AG08395 (cell line): Measurements from ENCODE around the gene SPTSSB.

Source experiments
- DNase-seq: peaks from one replicate; pipeline ENCODE4 v3.0.0; 2012; ENCODE audit warnings: mixed read lengths, low spot score

SPTSSB gene

GRCh38 chr3:161339517-161340500, 31.5 kb downstream of the SPTSSB start:
- no peak for DNase-seq

- no peak for DNase-seq
Observed at GRCh38 chr3:161337311-161337710, 34.0 kb downstream of the SPTSSB start.

GRCh38 chr3:161336661-161337060, 34.7 kb downstream of the SPTSSB start:
- no peak for DNase-seq

GRCh38 chr3:161333696-161334095, 37.6 kb downstream of the SPTSSB start:
- no peak for DNase-seq

GRCh38 chr3:161332792-161333191, 38.5 kb downstream of the SPTSSB start:
- no peak for DNase-seq

- no peak for DNase-seq
Observed at GRCh38 chr3:161325059-161325458, 46.3 kb downstream of the SPTSSB start.

GRCh38 chr3:161323926-161324621, 47.2 kb downstream of the SPTSSB start:
- DNase-seq: no peak

GRCh38 chr3:161322781-161323568, 48.3 kb downstream of the SPTSSB start:
- no peak for DNase-seq

- DNase-seq: no peak
Observed at GRCh38 chr3:161320837-161321236, 50.5 kb downstream of the SPTSSB start.

- DNase-seq: no peak
Observed at GRCh38 chr3:161319867-161320266, 51.5 kb downstream of the SPTSSB start.

- no peak for DNase-seq
Observed at GRCh38 chr3:161317077-161317476, 54.2 kb downstream of the SPTSSB start.

GRCh38 chr3:161316006-161316689, 55.2 kb downstream of the SPTSSB start:
- DNase-seq: no peak

GRCh38 chr3:161314836-161315395, 56.4 kb downstream of the SPTSSB start:
- DNase-seq: no peak

GRCh38 chr3:161310649-161311423, 60.5 kb downstream of the SPTSSB start:
- no peak for DNase-seq

- DNase-seq: peak; percentile 44
Observed at GRCh38 chr3:161305095-161305991, 66.0 kb downstream of the SPTSSB start.

GRCh38 chr3:161296814-161297213, 74.5 kb downstream of the SPTSSB start:
- DNase-seq: no peak

GRCh38 chr3:161295325-161295724, 76.0 kb downstream of the SPTSSB start:
- no peak for DNase-seq
